PC-9 (cell line): ENCODE results near the gene NPY4R.
"Not testable (repeated sequence)": the region's sequence is repeated elsewhere in the genome, so short reads cannot be mapped to it uniquely, and the experiment has no call there.

Source experiments
- EZH2 ChIP-seq: fragments of 200-600 bp; sonication (generic); IDR thresholded peaks from 2 replicates; pipeline ENCODE4 v1.8.0; 2017; ENCODE audit warnings: antibody characterized with exemption, low read depth
- TF ChIP-seq, protein P1 (sequence below): fragments of 200-600 bp; sonication (generic); conservative IDR thresholded peaks from 2 replicates; pipeline ENCODE4 v1.6.1; 2017; ENCODE audit warnings: mixed run types, antibody characterized with exemption, mild to moderate bottlenecking, moderate library complexity

DNA sequence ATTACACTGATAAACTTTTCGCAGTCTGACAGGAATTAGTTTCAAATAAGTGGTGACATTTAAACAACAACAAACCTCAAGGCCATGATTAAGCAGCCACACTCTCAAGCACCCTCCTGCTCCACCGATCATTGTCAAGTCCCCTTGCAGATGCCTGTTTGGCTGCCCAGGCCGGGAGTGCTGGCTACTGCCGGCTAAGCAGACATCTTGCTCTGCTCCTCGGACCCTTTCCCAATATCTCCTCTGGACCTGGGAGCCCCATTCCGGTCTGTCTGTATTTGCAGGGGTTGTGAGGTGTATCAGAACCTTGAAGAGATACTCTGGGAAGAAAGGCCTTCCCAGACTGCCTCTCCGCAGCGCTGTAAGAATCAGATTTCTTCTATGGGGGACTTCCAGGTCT, 14.9 kb downstream of the NPY4R start:
- TF ChIP-seq, protein P1, sequence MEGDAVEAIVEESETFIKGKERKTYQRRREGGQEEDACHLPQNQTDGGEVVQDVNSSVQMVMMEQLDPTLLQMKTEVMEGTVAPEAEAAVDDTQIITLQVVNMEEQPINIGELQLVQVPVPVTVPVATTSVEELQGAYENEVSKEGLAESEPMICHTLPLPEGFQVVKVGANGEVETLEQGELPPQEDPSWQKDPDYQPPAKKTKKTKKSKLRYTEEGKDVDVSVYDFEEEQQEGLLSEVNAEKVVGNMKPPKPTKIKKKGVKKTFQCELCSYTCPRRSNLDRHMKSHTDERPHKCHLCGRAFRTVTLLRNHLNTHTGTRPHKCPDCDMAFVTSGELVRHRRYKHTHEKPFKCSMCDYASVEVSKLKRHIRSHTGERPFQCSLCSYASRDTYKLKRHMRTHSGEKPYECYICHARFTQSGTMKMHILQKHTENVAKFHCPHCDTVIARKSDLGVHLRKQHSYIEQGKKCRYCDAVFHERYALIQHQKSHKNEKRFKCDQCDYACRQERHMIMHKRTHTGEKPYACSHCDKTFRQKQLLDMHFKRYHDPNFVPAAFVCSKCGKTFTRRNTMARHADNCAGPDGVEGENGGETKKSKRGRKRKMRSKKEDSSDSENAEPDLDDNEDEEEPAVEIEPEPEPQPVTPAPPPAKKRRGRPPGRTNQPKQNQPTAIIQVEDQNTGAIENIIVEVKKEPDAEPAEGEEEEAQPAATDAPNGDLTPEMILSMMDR, result not testable (repeated sequence)
- not testable (repeated sequence) for TF ChIP-seq EZH2
